ENCODE data around the gene LSM7.

The LSM7 gene

DNA sequence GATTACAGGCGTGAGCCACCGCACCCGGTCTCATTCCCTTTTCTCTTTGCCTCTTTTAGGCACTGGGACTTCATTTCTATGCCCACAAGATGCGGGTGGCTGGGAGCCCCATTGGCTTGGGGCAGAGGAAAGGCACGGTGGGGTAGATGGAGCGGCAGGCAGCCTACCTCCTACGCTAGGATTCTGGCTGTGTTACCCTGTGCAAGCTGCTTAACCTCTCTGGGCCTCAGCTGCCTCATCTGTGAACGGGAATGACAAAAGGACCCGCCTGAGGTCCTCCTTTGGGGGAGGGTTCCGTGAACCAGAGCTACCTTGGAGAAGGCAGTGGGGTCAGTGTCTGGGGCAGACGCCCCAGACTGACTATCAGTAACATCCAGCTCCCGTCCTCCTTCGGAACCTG is 11.1 kb downstream of the LSM7 start:
- H3K4me3 ChIP-seq (ENCODE audit: low read depth, low read length): no peak overlapping the region
- POLR2A ChIA-PET: no interaction called here
- CTCF ChIA-PET: interaction anchor here (1.0 to 4.3 kb wide), 11 partner anchors 8 to 389 kb away, joined by 3 to 71 read pairs (median 13); partner anchors contain the start of genes LSM7 and PLEKHJ1
- TF ChIP-seq, protein P1, sequence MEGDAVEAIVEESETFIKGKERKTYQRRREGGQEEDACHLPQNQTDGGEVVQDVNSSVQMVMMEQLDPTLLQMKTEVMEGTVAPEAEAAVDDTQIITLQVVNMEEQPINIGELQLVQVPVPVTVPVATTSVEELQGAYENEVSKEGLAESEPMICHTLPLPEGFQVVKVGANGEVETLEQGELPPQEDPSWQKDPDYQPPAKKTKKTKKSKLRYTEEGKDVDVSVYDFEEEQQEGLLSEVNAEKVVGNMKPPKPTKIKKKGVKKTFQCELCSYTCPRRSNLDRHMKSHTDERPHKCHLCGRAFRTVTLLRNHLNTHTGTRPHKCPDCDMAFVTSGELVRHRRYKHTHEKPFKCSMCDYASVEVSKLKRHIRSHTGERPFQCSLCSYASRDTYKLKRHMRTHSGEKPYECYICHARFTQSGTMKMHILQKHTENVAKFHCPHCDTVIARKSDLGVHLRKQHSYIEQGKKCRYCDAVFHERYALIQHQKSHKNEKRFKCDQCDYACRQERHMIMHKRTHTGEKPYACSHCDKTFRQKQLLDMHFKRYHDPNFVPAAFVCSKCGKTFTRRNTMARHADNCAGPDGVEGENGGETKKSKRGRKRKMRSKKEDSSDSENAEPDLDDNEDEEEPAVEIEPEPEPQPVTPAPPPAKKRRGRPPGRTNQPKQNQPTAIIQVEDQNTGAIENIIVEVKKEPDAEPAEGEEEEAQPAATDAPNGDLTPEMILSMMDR (IDR thresholded peaks at IDR 0.05; ENCODE audit: insufficient read depth, low read length, missing control alignments): no peak
- no peak for DNase-seq (ENCODE audit: low read depth, low spot score)

GRCh38 chr19:2315818-2316353 is 12.5 kb downstream of the LSM7 start:
- TF ChIP-seq, protein P1 (IDR thresholded peaks at IDR 0.05; ENCODE audit: insufficient read depth, low read length, missing control alignments): peak; percentile 84
- ChIA-PET CTCF (interaction anchor here (0.6 to 4.3 kb wide), 43 partner anchors 9 to 388 kb away, joined by 3 to 71 read pairs (median 5); partner anchors contain the start of genes AP3D1, DOT1L, LSM7 and PLEKHJ1), POLR2A (interaction anchor here (0.5 kb wide), 1 partner anchor 328 kb away, joined by 3 read pairs; no protein-coding TSS in a partner anchor)
- no peak for DNase-seq (ENCODE audit: low read depth, low spot score)
- H3K4me3 ChIP-seq (ENCODE audit: low read depth, low read length): no peak overlapping the region

- TF ChIP-seq, protein P1 (IDR thresholded peaks at IDR 0.05; ENCODE audit: insufficient read depth, low read length, missing control alignments): no peak
- no peak overlapping the region for H3K4me3 ChIP-seq (ENCODE audit: low read depth, low read length)
- ChIA-PET CTCF (interaction anchor here (0.6 to 4.3 kb wide), 41 partner anchors 9 to 387 kb away, joined by 3 to 71 read pairs (median 5); partner anchors contain the start of genes AP3D1, DOT1L, LSM7 and PLEKHJ1), POLR2A (no interaction called here)
- no peak for DNase-seq (ENCODE audit: low read depth, low spot score)
Observed at GRCh38 chr19:2315121-2315817, 13.1 kb downstream of the LSM7 start.

- POLR2A ChIA-PET: no interaction called here
- no peak overlapping the region for H3K4me3 ChIP-seq (ENCODE audit: low read depth, low read length)
- CTCF ChIA-PET: interaction anchor here (2.0 kb wide), 1 partner anchor 73 kb away, joined by 6 read pairs; no protein-coding TSS in a partner anchor
- TF ChIP-seq, protein P1 (IDR thresholded peaks at IDR 0.05; ENCODE audit: insufficient read depth, low read length, missing control alignments): no peak
- no peak for DNase-seq (ENCODE audit: low read depth, low spot score)
Observed at GRCh38 chr19:2312820-2313501, 15.4 kb downstream of the LSM7 start.

DNA sequence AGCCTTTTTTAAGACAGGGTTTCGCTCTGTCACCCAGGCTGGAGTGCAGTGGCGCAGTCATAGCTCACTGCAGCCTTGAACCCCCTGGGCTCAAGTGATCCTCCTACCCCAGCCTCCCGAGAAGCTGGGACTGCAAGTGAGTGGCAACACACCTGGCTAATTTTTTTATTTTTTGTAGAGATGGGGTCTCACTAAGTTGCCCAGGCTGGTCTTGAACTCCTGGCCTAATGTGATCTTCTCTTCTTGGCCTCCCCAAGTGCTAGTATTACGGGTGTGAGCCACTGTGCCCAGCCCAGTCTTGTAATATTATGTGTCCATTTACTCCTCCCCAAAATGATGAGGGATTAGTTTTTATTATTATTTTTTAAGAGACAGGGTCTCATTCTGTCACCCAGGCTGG is 17.3 kb downstream of the LSM7 start:
- TF ChIP-seq, protein P1 (IDR thresholded peaks at IDR 0.05; ENCODE audit: insufficient read depth, low read length, missing control alignments): no peak
- no peak for DNase-seq (ENCODE audit: low read depth, low spot score)
- CTCF ChIA-PET: interaction anchor here (2.0 to 3.0 kb wide), 2 partner anchors 36 to 72 kb away, joined by 6 to 11 read pairs; no protein-coding TSS in a partner anchor
- POLR2A ChIA-PET: no interaction called here
- no peak overlapping the region for H3K4me3 ChIP-seq (ENCODE audit: low read depth, low read length)

All from AG04449 (cell line).